GM12872 (cell line): ENCODE results near the gene CRNN.

Source experiments
- CTCF ChIP-seq: IDR thresholded peaks from 3 replicates; pipeline ENCODE4 v1.5.1; 2011; ENCODE audit warnings: low read depth, mild to moderate bottlenecking, low read length, moderate library complexity; ENCODE audit not compliant: insufficient read depth

The CRNN gene

DNA sequence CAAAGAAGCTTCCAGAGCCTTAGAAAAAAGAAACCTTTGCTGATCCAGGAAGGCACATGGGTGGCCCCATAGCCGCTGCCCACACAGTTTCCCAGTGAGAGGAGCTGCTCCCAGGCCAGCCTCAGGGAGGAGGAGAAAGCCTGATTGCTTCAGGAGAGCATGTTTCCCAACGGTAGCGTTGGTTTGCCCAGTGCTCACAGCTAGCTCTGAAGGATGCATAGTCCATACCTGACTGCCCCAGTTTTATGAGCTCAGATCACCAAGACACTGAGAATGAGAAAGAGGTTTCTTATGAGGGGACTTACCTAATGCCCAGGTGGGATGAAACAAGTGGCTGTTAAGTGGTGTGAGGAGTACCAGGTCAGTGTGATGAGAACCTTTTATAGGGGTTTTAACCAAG, at the start of gene CRNN:
Gene CRNN (minus strand): TSS at position 355 of the 400 bp plus-strand sequence. CDS start 2,030 bp downstream, outside the sequence.
- TF ChIP-seq CTCF = no peak

GRCh38 chr1:152462636-152463035, 48.6 kb upstream of the CRNN start:
- TF ChIP-seq CTCF = no peak

DNA sequence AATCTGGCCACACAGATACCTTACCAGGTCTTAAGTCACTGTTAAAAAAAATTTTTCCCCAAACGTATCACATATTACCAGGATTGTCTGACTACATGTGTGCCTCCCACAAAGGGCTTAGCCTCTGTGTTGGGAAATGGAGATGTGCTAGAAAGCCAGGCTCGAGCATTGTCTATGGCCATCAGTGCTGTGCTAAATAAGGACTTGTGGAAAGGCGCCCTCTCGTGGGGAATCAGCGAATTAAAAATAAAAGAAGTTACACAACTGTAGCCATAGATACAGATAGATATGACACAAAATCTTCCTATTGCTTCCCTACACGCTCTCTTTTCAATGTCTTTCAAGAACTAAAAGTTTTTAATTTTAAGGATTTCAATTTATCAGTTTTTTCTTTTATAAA, 47.5 kb upstream of the CRNN start:
- TF ChIP-seq CTCF = peak; percentile 57

DNA sequence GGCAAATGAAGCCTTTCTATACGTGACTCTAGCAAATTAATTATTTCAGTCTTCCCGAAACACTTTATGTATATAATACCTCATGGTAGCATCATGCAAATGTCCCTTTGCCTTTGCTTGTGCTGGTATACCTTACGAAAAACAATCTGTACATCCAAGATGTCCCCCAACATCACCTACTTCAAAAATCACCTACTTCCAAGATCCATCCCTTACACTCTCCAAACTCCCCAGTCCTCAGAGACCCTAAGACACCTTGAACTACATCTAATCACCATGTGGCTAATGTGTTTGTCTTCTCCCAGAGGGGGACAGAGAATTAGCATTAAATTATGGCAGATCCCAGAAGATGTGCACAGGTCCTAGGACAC, 46.5 kb upstream of the CRNN start:
- TF ChIP-seq CTCF = no peak

GRCh38 chr1:152459596-152460528, 45.8 kb upstream of the CRNN start:
- peak; percentile 90 for TF ChIP-seq CTCF

GRCh38 chr1:152458384-152459185, 44.5 kb upstream of the CRNN start:
- TF ChIP-seq CTCF = peak; percentile 91

DNA sequence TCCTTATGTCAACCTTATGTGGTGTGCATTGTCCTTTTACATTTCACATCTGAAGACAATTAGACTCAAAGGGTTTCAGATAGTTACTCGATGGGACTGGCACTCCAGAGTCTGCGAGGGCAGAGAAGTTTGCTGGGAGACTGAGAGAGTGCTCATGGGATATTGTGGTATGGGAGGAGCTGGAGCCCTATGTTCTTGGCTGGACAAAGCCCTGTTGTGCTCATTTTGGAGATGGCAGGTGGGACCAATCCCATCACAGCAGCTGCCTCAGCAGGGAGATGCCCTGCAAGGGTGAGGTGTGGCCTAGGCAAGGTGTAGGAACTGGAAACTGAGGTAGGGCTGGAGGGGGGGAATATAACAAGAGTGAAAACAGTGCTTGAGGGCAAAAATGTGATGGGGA, 43.5 kb upstream of the CRNN start:
- TF ChIP-seq CTCF = no peak
